Epithelial cell of esophagus (primary cell): ENCODE results near the gene PIK3C2G.

Experiments used
- DNase-seq: peaks from one replicate; pipeline ENCODE4 v3.0.0; 2010; ENCODE audit warnings: low read depth
- H3K4me3 ChIP-seq: 2 replicates; pipeline ENCODE4 v1.5.1; 2011; ENCODE audit warnings: mild to moderate bottlenecking, low read length, control low read depth
- TF ChIP-seq, protein P1 (sequence below): IDR thresholded peaks from 2 replicates; pipeline ENCODE4 v1.5.1; 2011; ENCODE audit warnings: low read depth, mild to moderate bottlenecking, low read length, control low read depth, inconsistent platforms; ENCODE audit not compliant: insufficient read depth; ENCODE audit errors: missing control alignments

Gene PIK3C2G

DNA sequence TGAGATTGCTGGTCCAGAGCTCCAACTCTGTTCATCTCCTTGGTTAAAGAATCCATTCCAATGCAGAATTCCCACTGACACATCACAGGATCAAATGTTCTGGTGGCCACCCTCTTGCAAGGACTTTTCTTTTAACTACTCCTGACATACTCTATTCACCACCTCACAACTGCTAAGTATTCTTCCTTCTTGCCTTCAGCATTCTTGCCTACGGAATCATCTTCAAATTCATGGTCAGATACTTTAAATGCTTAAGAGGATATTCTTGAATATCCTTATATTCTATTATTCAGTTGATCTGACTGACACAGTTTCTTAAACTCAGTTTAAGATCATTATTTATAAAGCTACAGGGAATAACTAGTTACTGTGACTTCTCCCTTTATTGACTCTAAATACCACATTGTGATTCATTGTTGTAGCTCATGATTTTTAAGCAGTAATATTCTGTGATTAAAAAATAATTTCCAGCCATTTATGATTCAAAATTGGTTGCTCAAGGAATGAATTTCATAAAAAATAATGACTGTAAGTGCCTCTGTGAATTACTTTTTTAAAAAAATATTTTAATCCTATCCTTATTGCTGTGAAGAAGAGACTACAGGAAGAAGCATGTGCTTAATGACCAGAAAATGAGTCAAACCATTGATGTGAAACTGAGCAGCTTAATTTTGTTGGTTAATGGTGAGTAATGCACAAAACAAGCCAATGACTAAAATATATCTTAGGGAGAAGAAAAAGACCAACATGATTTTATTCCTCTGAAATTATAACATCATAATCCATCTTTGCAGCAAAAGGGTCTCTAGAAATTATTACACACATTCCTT is 207.1 kb downstream of the PIK3C2G start:
- DNase-seq = peak; percentile 88
- TF ChIP-seq, protein P1, sequence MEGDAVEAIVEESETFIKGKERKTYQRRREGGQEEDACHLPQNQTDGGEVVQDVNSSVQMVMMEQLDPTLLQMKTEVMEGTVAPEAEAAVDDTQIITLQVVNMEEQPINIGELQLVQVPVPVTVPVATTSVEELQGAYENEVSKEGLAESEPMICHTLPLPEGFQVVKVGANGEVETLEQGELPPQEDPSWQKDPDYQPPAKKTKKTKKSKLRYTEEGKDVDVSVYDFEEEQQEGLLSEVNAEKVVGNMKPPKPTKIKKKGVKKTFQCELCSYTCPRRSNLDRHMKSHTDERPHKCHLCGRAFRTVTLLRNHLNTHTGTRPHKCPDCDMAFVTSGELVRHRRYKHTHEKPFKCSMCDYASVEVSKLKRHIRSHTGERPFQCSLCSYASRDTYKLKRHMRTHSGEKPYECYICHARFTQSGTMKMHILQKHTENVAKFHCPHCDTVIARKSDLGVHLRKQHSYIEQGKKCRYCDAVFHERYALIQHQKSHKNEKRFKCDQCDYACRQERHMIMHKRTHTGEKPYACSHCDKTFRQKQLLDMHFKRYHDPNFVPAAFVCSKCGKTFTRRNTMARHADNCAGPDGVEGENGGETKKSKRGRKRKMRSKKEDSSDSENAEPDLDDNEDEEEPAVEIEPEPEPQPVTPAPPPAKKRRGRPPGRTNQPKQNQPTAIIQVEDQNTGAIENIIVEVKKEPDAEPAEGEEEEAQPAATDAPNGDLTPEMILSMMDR = no peak
- H3K4me3 ChIP-seq = no peak overlapping the region

DNA sequence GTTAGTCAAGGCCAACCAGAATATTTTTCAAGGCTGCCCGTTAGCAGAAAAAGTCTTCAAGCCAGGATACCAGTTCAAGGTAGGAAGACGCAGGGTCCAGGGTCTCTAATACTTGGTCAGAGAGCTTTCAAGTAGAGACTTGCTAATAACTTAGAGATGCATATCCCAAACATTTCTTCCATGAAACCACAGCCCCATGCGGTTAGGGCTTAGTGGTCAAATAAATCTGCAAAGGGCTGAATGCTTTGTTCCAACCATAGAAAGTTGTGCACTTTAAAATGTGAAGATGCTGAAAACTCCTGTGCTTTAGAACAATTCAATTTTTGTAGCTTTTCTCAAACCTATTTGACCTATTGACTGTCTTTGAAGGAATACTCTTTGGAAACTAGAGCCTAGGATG is 208.9 kb downstream of the PIK3C2G start:
- TF ChIP-seq, protein P1 = no peak
- no peak overlapping the region for H3K4me3 ChIP-seq
- DNase-seq = no peak

DNA sequence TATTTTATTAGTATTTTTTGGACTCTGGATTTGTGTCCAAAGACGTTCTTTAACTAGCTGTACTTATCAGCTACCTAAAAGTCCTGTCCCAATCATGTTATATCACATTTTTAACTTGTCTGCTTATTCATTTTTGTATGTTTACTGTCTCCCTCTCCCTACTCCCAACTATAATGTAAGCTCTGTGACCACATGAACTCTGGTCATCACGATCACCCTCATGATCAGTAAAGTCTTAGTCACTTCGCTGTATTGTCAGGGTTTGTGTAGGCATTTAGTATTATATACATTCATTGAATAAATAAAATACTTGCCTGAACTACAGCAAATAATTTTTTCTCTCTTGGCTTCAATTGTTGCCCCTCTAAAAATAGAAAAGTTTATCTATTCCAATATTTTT is 211.0 kb downstream of the PIK3C2G start:
- TF ChIP-seq, protein P1 = no peak
- no peak overlapping the region for H3K4me3 ChIP-seq
- DNase-seq = no peak

DNA sequence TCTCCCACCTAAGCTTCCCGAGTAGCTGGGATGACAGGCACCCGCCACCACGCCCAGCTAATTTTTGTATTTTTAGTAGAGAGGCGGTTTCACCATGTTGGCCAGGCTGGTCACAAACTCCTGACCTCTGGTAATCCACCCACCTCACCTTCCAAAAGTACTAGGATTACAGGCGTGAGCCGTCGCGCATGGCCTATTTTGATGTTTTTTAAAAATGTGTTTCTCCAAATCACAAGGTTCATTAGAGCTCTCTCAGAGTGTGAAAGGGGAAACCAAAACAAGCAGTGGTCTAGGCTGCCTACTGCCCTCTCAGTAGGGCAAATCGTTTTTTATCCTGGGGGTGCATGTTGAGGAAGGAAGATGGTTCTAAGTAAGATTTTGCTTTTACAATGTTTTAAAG is 211.5 kb downstream of the PIK3C2G start:
- no peak for DNase-seq
- TF ChIP-seq, protein P1 = no peak

DNA sequence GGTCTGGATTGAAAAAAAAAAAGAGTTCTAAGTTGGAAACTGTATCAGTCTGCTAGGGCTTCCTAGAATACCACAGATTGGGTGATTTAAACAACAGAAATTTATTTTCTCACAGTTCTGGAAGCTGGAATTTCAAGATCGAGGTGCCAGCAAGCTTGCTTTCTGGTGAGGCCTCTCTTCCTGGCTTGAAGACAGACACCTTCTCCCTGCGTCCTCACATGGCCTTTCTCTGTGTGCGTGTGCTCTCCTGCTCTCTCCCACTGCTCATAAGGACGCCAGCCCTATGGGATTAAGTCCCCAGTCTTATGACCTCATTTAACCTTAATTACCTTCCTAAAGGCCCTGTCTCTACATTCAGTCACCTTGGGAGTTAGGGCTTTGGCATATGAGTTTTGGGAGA is 215.5 kb downstream of the PIK3C2G start:
- DNase-seq = no peak
- TF ChIP-seq, protein P1 = no peak
- H3K4me3 ChIP-seq = no peak overlapping the region

More for the DNA sequence above, 211.5 kb downstream of the PIK3C2G start:
- no peak overlapping the region for H3K4me3 ChIP-seq

DNA sequence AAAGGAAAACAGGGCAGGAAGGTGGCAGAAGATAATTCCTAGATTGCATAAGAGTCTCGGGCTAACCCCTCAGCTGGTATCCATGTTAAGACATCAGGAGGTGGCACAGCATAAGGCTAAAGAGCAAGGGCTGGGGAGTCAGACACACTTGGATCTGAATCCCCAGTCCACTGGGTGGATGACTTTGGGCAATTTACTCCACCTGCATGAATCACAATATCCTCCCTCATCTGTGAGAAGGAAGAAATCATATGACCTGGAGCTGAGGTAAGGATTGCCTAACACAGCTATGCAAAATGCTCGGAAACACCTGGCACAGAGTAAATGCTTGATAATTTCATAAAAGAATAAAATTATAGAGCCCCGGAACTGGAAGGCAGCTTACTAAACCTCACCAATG is 217.9 kb downstream of the PIK3C2G start:
- peak; percentile 96 for DNase-seq
- H3K4me3 ChIP-seq = no peak overlapping the region
- TF ChIP-seq, protein P1 = no peak
